ENCODE measurements around the gene MMP1. TPM values are rescaled to one million over a fixed set of nuclear protein-coding genes. Genes with fewer than 3 reads are reported as not detected.

The MMP1 gene
- total RNA-seq, 4 donors from 2014 or later = 0.35 to 1.7 (median 1.0) TPM

DNA sequence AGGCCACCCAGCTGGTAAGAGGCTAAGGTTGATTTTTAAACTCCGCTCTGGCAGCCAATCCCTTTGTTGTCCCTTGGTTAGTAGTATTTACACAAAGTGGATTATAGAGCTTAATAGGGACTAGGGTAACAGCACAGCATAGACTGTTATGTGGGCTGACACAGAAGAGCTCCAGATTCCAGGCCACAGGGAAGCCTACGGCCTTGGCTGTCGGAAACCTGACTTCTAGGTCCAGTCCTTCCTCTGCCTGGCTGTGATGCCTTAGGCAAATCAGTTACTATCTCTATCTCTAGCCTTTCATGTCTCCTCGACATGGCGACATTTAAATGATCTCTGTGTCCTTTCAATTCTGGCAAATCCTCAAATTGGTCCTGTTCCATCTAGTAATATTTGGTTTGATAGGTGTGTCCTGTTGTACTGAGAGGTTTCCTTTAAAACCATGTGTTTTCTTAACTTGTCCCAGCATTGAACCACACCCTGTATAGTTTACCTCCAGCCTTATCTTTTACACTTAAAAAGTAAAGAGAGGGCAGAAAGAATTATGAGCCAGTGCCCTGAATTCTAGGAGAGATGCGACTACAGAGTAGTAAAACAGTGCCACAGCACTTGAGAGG lies 4.2 kb downstream of the MMP1 start:
- H3K27ac ChIP-seq = no peak overlapping the region
- no peak overlapping the region for H3K4me3 ChIP-seq
- H3K9me3 ChIP-seq = no peaks in the 10 kb centered on the region
- no peaks in the 10 kb centered on the region for H3K36me3 ChIP-seq
- no peak for DNase-seq
- no peak for TF ChIP-seq POLR2A (IDR thresholded peaks at IDR 0.05)
- TF ChIP-seq, protein P1, sequence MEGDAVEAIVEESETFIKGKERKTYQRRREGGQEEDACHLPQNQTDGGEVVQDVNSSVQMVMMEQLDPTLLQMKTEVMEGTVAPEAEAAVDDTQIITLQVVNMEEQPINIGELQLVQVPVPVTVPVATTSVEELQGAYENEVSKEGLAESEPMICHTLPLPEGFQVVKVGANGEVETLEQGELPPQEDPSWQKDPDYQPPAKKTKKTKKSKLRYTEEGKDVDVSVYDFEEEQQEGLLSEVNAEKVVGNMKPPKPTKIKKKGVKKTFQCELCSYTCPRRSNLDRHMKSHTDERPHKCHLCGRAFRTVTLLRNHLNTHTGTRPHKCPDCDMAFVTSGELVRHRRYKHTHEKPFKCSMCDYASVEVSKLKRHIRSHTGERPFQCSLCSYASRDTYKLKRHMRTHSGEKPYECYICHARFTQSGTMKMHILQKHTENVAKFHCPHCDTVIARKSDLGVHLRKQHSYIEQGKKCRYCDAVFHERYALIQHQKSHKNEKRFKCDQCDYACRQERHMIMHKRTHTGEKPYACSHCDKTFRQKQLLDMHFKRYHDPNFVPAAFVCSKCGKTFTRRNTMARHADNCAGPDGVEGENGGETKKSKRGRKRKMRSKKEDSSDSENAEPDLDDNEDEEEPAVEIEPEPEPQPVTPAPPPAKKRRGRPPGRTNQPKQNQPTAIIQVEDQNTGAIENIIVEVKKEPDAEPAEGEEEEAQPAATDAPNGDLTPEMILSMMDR (IDR thresholded peaks at IDR 0.05) = no peak
- peaks cover 0 to 6% (median 2%) of the 10 kb centered on the region in 4 donors for H3K4me1 ChIP-seq
- no peaks in the 10 kb centered on the region for H3K27me3 ChIP-seq

DNA sequence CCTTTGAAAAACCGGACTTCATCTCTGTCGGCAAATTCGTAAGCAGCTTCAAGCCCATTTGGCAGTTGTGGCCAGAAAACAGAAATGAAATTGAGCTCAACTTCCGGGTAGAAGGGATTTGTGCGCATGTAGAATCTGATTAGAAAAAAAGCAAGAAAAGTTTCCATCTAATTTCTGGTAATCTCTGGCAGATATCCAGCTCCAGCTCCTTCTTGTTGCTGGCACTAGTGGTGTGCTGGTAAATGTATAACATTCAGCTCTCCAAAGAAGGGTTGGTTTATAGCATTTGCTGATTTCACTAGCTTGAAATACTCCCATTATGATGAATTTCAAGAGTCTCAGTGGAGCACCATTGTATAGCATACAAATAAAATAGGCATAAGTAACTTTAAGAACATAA lies 5.4 kb downstream of the MMP1 start:
- H3K4me1 ChIP-seq = peaks cover 0 to 5% (median 0%) of the 10 kb centered on the region in 4 donors
- no peaks in the 10 kb centered on the region for H3K36me3 ChIP-seq
- no peak overlapping the region for H3K27ac ChIP-seq
- no peak for DNase-seq
- no peak overlapping the region for H3K4me3 ChIP-seq
- no peak for TF ChIP-seq POLR2A (IDR thresholded peaks at IDR 0.05)
- TF ChIP-seq, protein P1 (IDR thresholded peaks at IDR 0.05) = no peak
- no peaks in the 10 kb centered on the region for H3K9me3 ChIP-seq
- H3K27me3 ChIP-seq = no peaks in the 10 kb centered on the region

DNA sequence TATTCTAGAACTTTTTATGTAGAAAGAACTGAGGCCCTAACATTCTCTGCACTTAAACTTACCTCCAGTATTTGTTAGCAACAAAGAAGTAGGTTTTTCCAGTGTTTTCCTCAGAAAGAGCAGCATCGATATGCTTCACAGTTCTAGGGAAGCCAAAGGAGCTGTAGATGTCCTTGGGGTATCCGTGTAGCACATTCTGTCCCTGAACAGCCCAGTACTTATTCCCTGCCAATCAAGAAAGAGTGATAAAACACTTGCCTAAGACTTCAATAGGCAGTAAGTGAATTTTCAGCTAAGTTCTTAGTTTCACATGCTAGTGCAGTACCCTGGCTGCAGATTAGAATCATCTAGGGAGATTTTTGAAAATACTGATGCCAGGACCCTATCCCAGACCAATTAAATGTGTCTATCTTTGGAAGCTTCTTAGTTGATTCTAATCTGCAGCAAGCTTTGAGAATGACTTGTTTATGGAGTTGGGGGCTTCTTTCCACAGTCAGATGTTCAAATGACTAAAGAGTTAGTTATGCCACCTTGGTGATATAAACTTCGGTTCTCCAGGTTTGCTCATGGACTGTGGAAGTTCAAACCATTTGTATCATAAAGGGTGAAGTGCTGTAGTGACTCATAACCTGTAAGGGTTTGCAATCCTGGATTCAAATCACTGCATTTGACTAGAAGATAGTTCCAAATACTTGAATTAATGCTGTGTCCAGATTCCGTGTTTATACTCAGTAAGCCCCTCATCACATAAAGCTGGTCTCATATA lies 6.5 kb downstream of the MMP1 start:
- no peaks in the 10 kb centered on the region for H3K9me3 ChIP-seq
- no peaks in the 10 kb centered on the region for H3K36me3 ChIP-seq
- no peak overlapping the region for H3K27ac ChIP-seq
- no peaks in the 10 kb centered on the region for H3K27me3 ChIP-seq
- no peak overlapping the region for H3K4me3 ChIP-seq
- no peaks in the 10 kb centered on the region for H3K4me1 ChIP-seq
- TF ChIP-seq, protein P1 (IDR thresholded peaks at IDR 0.05) = no peak
- TF ChIP-seq POLR2A (IDR thresholded peaks at IDR 0.05) = no peak
- no peak for DNase-seq

DNA sequence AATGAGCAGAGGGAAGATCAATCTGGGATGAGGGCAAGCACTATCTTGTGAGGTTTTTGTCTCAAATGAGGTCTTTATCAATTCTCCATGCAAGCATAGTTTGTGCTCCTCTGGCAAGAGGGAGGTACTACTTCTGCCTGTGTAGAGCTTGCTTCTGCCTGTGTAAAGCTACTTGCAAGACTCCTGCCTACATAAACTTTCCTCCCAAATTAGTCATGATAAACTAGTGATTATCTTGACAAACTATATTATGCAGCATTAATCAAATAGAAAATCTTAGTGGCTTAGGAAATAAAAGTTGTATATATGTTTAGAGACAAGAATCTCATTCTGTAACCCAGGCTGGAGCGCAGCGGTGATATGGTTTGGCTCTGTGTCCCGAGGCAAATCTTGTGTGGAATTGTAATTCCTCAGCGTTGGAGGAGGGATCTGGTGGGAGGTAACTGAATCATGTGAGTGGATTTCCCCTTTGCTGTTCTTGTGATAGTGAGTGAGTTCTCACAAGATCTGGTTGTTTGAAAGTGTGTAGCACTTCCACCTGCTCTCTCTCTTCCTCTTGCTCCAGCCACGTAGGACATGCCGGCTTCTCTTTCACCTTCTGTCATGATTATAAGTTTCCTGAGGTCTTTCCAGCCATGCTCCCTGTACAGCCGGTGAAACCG lies 9.5 kb downstream of the MMP1 start:
- Histone ChIP-seq H3K27ac (no peak overlapping the region), H3K36me3 (no peaks in the 10 kb centered on the region), H3K4me1 (no peaks in the 10 kb centered on the region), H3K9me3 (no peaks in the 10 kb centered on the region), H3K4me3 (no peak overlapping the region), H3K27me3 (no peaks in the 10 kb centered on the region)
- TF ChIP-seq POLR2A (IDR thresholded peaks at IDR 0.05) = no peak
- TF ChIP-seq, protein P1 (IDR thresholded peaks at IDR 0.05) = no peak
- no peak for DNase-seq

DNA sequence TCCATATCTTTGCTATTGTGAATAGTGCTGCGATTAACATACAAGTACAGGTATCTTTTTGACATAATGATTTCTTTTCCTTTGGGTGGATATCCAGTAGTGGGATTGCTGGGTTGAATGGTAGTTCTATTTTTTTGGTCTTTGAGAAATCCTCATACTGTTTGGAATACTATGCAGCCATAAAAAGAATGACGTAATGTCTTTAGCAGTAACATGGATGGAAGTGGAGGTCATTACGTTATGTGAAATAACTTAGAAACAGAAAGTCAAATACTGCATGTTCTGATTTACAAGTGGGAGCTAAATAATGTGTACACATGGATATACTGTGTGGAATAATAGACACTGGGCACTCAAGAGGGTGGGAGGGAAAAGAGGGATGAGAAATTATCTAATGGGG lies 13.6 kb downstream of the MMP1 start:
- Histone ChIP-seq H3K27ac (no peak overlapping the region), H3K4me3 (no peak overlapping the region), H3K36me3 (no peaks in the 10 kb centered on the region), H3K9me3 (no peaks in the 10 kb centered on the region), H3K4me1 (no peaks in the 10 kb centered on the region), H3K27me3 (no peaks in the 10 kb centered on the region)
- TF ChIP-seq POLR2A (IDR thresholded peaks at IDR 0.05) = no peak
- TF ChIP-seq, protein P1 (IDR thresholded peaks at IDR 0.05) = no peak
- DNase-seq = no peak
